GM21381 (cell line): ENCODE measurements around the gene SLC22A23.

Experiments
- ATAC-seq: cut with Tn5 transposase; IDR thresholded peaks from one replicate; pipeline ENCODE4 v1.9.1; 2021; ENCODE audit warnings: mild to moderate bottlenecking, moderate library complexity; ENCODE audit not compliant: unreplicated experiment

Gene SLC22A23

GRCh38 chr6:3456898-3457709 is at the start of gene SLC22A23:
Gene SLC22A23, minus strand, starts transcription at chr6:3457050. Its CDS starts 491 bp downstream, at chr6:3456559.
- peak; percentile 62 for ATAC-seq

GRCh38 chr6:3506200-3506599 is 49.4 kb upstream of the SLC22A23 start:
- ATAC-seq: no peak

- no peak for ATAC-seq
Observed at GRCh38 chr6:3504938-3505805, 48.3 kb upstream of the SLC22A23 start.

DNA sequence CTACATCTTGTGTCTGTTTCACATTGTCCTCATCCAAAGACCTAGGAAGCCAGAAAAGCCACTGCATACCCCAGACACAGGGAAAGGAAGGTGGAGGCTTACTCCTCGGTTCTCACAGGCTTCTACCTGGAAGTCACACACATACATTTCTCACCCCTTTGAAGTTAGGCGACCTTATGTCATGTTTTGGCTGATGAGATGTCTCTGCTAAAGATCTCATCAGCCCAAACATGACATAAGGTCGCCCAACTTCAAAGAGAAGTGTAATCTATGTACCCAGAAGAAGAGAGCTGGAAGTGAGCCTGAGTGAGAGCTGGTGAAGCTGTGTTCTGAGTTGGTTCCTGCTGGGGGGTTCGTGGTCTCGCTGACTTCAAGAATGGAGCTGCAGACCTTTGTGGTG is 47.5 kb upstream of the SLC22A23 start:
- ATAC-seq: no peak

DNA sequence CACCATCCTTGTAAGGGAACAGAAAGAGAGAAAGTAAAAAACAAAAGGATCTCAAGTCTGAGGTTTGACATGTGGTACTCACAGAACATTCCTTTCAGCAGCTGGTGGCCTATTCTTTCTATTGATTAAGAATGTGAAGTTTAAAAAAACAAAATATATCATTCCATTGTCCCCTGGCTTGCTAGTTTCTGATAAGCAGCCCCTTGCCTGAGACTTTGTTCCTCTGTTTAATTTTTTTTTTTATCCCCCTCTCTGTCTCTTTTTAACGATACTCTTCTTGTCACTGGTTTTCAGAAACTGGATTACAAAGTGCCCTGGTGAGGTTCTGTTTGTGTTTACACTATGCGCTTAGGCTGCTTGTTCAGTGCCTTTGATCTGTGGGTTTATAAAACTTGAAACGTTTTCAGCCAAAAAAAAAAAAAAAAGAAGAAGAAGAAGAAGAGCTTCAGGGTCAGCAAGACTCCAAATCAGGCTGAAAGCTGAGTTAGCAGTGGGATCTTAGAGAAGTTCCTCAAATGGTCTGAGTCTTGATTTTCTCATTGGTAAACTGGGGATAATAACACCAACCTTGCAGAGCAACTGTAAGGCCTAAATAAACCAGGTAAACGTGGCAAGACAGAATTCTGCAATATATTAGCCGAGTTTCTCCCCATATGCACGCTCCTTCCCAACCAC is 45.1 kb upstream of the SLC22A23 start:
- no peak for ATAC-seq

DNA sequence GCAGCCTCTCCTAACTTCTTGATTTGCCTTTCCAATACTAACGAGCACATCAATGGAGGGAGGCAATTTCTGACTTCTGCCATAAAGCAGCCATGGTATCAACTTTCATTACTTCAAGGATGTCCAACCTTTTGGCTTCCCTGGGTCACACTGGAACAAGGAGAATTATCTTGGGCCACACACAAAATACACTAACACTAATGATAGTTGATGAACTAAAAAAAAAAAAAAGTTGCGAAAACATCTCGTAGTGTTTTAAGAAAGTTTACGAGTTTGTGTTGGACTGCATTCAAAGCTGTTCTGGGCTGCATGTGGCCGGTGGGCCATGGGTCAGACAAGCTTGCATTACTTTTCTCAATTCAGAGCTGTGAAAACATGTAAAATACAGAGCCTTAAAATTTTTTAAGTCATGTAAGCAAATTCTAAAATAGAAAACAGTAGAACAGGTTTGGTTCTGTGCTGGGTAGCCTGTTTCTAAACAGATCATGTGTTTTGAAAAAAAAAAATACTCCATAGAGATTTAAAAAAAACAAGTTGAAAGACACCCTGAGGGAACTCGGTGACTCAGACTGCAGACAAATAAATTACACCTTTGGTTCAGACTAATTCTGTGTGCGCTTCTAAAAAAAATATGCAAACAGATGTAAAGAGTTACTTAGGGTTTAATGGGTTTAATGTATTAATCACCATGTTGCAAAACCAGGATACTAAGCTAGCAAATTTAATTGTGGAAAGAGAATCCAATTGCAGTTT is 43.6 kb upstream of the SLC22A23 start:
- no peak for ATAC-seq

DNA sequence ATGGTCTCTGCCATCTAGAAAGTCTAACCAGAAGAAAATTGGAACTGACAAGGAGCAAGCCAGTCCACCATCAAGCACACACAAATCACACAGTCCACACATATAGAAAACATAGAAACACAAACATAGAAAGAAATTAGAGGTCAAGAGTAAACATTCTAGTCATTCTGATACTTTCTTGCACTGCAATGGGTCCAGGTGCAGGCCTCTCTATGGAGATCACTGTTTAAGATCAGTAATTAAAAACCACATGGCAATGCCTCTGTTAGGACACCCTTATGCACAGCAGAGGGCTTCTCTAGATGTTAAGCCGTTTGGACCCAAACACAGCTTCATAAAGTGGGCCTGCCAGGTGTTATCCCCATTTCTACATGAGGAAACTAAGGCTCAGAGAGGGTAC is 42.8 kb upstream of the SLC22A23 start:
- ATAC-seq: no peak

- no peak for ATAC-seq
Observed at GRCh38 chr6:3496395-3496794, 39.5 kb upstream of the SLC22A23 start.

- no peak for ATAC-seq
Observed at GRCh38 chr6:3494391-3495100, 37.7 kb upstream of the SLC22A23 start.

- ATAC-seq: no peak
Observed at GRCh38 chr6:3490625-3490980, 33.8 kb upstream of the SLC22A23 start.

DNA sequence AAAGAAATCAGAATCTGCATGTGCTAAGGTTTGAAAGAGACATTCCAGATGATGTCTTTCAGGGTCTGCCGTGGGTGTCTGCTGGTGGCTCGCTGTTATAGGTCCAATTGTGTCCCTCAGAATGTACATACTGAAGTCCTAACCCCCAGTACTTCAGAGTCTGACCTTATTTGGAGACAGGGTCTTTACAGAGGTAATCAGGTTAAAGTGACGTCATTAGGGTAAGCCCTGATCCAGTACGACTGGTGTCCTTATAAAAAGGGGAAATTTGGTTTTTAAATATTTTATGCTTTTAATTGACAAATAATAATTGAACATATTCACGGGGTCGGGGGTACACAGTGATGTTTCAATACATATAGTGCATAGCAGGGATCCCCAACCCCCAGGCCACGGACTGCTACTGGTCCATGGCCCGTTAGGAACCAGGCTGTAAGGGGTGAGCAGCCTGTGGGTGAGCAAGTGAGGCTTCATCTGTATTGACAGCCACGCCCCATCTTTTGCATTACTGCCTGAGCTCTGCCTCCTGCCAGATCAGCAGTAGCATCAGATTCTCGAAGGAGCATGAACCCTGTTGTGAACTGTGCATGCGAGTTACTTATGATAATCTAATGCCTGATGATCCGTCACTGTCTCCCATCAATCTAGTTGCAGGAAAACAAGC is 33.2 kb upstream of the SLC22A23 start:
- ATAC-seq: no peak

GRCh38 chr6:3489027-3489757 is 32.3 kb upstream of the SLC22A23 start:
- ATAC-seq: no peak

- no peak for ATAC-seq
Observed at GRCh38 chr6:3484946-3485345, 28.1 kb upstream of the SLC22A23 start.

DNA sequence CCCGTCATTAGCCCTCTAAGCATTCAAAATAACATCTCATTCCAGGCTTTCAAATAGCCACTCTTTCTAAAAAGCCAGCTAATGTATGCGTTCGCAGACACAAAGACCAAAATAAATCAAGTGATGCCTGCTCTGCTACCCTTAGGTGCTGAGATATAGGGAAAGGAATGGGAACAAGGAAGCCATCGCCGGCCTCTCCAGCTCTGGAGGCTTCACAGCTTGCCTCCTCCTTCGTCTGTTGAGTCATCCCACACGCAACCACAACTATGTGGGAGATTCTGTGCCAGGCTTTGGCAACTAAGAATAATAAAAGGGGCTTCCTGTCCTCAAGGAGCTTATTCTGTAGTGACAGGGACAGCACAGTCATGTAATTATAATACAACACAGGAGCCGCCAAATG is 27.3 kb upstream of the SLC22A23 start:
- ATAC-seq: no peak

DNA sequence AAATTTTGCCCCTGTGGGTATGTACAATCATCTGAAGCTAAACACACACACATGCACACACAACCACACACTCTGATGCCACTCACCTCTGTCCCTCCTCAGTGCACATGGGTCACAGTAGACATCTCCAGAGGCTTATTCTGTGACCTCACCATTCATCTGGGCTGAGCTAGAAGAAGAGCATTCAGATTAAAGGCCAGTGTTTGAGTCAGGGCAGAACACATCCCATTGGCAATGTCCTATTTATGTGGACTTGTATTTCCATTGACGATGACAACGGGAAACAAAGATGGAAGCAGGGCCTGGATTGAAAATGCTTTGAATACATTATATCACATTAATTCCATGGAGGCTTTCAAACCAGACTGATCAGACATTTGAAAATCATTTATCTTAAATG is 26.8 kb upstream of the SLC22A23 start:
- ATAC-seq: no peak

- ATAC-seq: no peak
Observed at GRCh38 chr6:3482869-3483268, 26.0 kb upstream of the SLC22A23 start.

GRCh38 chr6:3481640-3482039 is 24.8 kb upstream of the SLC22A23 start:
- no peak for ATAC-seq

DNA sequence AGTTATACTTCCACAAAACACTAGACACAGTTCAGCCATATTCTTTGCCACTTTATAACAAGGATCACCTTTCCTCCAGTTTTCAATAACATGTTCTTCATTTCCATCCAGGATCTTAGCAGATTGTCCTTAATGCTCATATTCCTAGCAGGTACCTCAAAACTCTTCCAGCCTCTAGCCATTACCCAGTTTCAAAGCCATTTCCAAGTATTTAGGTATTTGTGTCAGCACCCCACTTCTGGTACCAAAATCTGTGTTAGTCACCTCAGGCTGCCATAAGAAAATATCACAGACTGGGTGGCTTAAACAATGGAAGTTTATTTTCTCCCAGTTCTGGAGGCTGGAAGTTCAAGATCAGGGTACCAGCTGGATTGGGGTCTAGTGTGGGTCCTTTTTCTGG is 23.2 kb upstream of the SLC22A23 start:
- no peak for ATAC-seq

DNA sequence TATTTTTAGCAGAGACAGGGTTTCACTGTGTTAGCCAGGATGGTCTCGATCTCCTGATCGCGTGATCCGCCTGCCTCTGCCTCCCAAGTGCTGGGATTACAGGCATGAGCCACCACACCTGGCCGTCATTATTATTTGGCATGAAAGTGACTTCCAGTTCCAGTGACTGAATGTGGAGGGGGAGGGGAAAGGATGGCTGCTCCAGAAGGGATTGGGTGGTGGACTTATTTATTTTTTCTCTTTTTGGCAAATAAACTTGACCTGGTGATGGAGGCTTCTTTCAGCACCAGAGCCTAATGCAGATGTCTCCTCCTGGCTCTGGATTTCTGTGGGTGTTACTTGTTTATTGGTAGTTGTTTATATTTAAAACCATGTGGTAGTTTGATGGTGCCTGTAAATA is 16.9 kb upstream of the SLC22A23 start:
- ATAC-seq: no peak
